Panc1 (cell line): ENCODE measurements around the gene RDH13. TPM values are rescaled to one million over a fixed set of nuclear protein-coding genes. Genes with fewer than 3 reads are reported as not detected.
"Not testable (repeated sequence)": the region's sequence is repeated elsewhere in the genome, so short reads cannot be mapped to it uniquely, and the experiment has no call there.

Experiments used
- ATAC-seq: fragments of 200-7000 bp; cut with Tn5 transposase; 2 replicates; pipeline ENCODE4 v1.9.1; 2020; ENCODE audit warnings: mild to moderate bottlenecking, moderate library complexity
- BruUV-seq: library from RNA; stranded (reverse); fragments of 400-500 nt; replicated peaks from 2 replicates; lab custom pipeline; 2021; lab: Mats Ljungman, UMichigan
- CTCF ChIA-PET: fragments of 300-600 bp; sonication (Branson Sonifier 250); formaldehyde crosslinking; loops from one replicate; lab custom pipeline; 2022; ENCODE audit warnings: antibody characterized with exemption; lab: Charles Lee
- POLR2A ChIA-PET: fragments of 300-600 bp; sonication (Branson Sonifier 250); formaldehyde crosslinking; loops from one replicate; lab custom pipeline; 2022; ENCODE audit warnings: antibody characterized with exemption; lab: Charles Lee
- DNase-seq: peaks from one replicate; pipeline ENCODE4 v3.0.0-alpha.2; 2010; ENCODE audit warnings: low read depth, low spot score
- H3K27ac ChIP-seq: 2 replicates; pipeline ENCODE4 v1.5.1; 2011; ENCODE audit warnings: mild to moderate bottlenecking, low read length, inconsistent platforms
- H3K27me3 ChIP-seq: fragments of 200-500 bp; sonication (Bioruptor generic); 2 replicates; pipeline ENCODE4 v1.6.0; 2014; ENCODE audit warnings: low read length, inconsistent platforms; ENCODE audit not compliant: control insufficient read depth, insufficient read depth
- H3K36me3 ChIP-seq: fragments of 200-500 bp; sonication (Bioruptor generic); 2 replicates; pipeline ENCODE4 v1.5.1; 2014; ENCODE audit warnings: inconsistent platforms, mild to moderate bottlenecking, low read length, moderate library complexity; ENCODE audit not compliant: control insufficient read depth, insufficient read depth
- H3K4me1 ChIP-seq: 2 replicates; pipeline ENCODE4 v1.5.1; 2011; ENCODE audit warnings: inconsistent platforms, mild to moderate bottlenecking, low read length, moderate library complexity; ENCODE audit not compliant: control insufficient read depth, insufficient read depth
- H3K4me3 ChIP-seq, 2 experiments: 2 replicates each; pipeline ENCODE4 v1.5.1; 2011 to 2012; ENCODE audit warnings: low read depth in 2 of 2, low read length in 2 of 2, mild to moderate bottlenecking in 2 of 2, inconsistent platforms in 1 of 2, moderate library complexity in 1 of 2
- H3K9me3 ChIP-seq: fragments of 200-500 bp; sonication (Bioruptor generic); 2 replicates; pipeline ENCODE4 v1.5.1; 2014; ENCODE audit warnings: low read depth, mild to moderate bottlenecking, inconsistent platforms, low read length, moderate library complexity; ENCODE audit not compliant: control insufficient read depth, insufficient read depth
- POLR2AphosphoS5 ChIP-seq: IDR thresholded peaks from 2 replicates; pipeline ENCODE4 v1.6.1; 2012; ENCODE audit warnings: mild to moderate bottlenecking, low read depth, low read length, moderate library complexity
- SIN3A ChIP-seq: IDR thresholded peaks from 2 replicates; pipeline ENCODE4 v1.6.1; 2012; ENCODE audit warnings: low read depth, mild to moderate bottlenecking, low read length, moderate library complexity, borderline replicate concordance; ENCODE audit not compliant: insufficient read depth
- TCF7L2 ChIP-seq: IDR thresholded peaks from 2 replicates; pipeline ENCODE4 v1.6.1; 2011; ENCODE audit warnings: mild to moderate bottlenecking, low read depth, low read length, inconsistent platforms
- in situ Hi-C: cut with HindIII; loops from 2 replicates; pipeline ENCODE4 v1.10.0; 2016; ENCODE audit warnings: low sequenced_read_pairs, low pct_unique_long_range_greater_than_20kb
- intact Hi-C: fragments of 100-400 bp; cut with micrococcal nuclease; formaldehyde crosslinking; loops from one replicate; pipeline ENCODE4 v1.10.0; 2022; ENCODE audit not compliant: unreplicated experiment
- total RNA-seq: library from RNA; stranded (reverse); gene quantifications from one replicate; pipeline ENCODE4 v1.2.1, GENCODE V29; 2021; ENCODE audit not compliant: unreplicated experiment
- TF ChIP-seq, protein P1 (sequence below), 2 experiments: IDR thresholded peaks; 2 replicates each; pipeline ENCODE4 v1.6.1; 2011 to 2012; ENCODE audit warnings: low read depth in 2 of 2, control low read depth in 1 of 2, low read length in 1 of 2, mild to moderate bottlenecking in 1 of 2, moderate library complexity in 1 of 2; ENCODE audit not compliant: insufficient read depth in 1 of 2
- TF ChIP-seq, protein P2 (sequence below): fragments of 450-650 bp; IDR thresholded peaks from 2 replicates; pipeline ENCODE4 v1.5.1; 2017; ENCODE audit warnings: mild to moderate bottlenecking

Gene RDH13
- total RNA-seq, 1 experiment from 2014 or later, result 37.8 TPM

DNA sequence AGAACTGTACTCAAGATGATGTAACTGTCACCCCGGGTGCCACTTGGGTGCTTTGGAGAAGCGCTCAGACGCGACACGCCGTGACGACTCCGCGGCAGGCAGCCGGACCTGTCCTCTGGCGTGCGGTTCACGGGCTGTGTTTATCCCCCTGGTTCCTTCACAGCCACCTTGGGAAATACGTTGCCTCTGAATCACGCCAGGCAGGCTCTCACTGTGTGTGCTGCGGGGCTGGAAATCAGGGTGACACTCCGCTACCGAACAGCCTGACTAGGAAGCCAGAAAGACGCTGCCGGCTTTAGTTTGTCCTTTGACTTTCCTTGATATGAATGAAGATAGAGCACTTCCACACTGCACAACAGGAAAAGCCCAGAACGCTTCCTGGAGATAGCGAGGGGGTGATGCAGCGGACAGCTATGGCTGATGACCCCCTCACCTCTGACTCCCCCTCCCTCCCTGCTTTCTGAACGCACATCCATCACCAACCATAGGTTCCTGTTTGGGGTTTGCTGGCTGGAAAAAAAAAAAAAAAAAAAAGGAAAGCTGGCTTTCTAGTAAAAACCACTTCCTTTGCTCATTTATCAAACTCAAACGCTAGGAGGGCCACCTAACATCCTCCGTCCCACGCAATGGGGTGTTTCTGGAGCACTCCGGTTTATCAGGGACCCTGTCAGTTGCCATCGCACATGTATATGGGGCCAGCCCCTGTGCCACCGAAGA lies 21.2 kb downstream of the RDH13 start:
- no peaks in the 10 kb centered on the region for H3K9me3 ChIP-seq
- TSS peak; percentile 52 for BruUV-seq
- H3K27ac ChIP-seq, result no peak overlapping the region
- H3K4me1 ChIP-seq, result no peaks in the 10 kb centered on the region
- TF ChIP-seq, protein P1, sequence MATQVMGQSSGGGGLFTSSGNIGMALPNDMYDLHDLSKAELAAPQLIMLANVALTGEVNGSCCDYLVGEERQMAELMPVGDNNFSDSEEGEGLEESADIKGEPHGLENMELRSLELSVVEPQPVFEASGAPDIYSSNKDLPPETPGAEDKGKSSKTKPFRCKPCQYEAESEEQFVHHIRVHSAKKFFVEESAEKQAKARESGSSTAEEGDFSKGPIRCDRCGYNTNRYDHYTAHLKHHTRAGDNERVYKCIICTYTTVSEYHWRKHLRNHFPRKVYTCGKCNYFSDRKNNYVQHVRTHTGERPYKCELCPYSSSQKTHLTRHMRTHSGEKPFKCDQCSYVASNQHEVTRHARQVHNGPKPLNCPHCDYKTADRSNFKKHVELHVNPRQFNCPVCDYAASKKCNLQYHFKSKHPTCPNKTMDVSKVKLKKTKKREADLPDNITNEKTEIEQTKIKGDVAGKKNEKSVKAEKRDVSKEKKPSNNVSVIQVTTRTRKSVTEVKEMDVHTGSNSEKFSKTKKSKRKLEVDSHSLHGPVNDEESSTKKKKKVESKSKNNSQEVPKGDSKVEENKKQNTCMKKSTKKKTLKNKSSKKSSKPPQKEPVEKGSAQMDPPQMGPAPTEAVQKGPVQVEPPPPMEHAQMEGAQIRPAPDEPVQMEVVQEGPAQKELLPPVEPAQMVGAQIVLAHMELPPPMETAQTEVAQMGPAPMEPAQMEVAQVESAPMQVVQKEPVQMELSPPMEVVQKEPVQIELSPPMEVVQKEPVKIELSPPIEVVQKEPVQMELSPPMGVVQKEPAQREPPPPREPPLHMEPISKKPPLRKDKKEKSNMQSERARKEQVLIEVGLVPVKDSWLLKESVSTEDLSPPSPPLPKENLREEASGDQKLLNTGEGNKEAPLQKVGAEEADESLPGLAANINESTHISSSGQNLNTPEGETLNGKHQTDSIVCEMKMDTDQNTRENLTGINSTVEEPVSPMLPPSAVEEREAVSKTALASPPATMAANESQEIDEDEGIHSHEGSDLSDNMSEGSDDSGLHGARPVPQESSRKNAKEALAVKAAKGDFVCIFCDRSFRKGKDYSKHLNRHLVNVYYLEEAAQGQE (IDR thresholded peaks at IDR 0.05; ENCODE audit: insufficient read depth in 1 of 2, low read depth in 2 of 2, low read length in 1 of 2), result no peak
- TF ChIP-seq POLR2AphosphoS5 (no peak), SIN3A (no peak), TCF7L2 (no peak)
- TF ChIP-seq, protein P2, sequence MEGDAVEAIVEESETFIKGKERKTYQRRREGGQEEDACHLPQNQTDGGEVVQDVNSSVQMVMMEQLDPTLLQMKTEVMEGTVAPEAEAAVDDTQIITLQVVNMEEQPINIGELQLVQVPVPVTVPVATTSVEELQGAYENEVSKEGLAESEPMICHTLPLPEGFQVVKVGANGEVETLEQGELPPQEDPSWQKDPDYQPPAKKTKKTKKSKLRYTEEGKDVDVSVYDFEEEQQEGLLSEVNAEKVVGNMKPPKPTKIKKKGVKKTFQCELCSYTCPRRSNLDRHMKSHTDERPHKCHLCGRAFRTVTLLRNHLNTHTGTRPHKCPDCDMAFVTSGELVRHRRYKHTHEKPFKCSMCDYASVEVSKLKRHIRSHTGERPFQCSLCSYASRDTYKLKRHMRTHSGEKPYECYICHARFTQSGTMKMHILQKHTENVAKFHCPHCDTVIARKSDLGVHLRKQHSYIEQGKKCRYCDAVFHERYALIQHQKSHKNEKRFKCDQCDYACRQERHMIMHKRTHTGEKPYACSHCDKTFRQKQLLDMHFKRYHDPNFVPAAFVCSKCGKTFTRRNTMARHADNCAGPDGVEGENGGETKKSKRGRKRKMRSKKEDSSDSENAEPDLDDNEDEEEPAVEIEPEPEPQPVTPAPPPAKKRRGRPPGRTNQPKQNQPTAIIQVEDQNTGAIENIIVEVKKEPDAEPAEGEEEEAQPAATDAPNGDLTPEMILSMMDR, result no peak
- no peak overlapping the region for H3K4me3 ChIP-seq
- H3K36me3 ChIP-seq, result no peaks in the 10 kb centered on the region
- no peak for ATAC-seq
- ChIA-PET POLR2A (no interaction called here), CTCF (no interaction called here)
- intact Hi-C loops, result no loop called here
- in situ Hi-C loops, result no loop called here
- H3K27me3 ChIP-seq, result no peaks in the 10 kb centered on the region
- DNase-seq, result no peak

DNA sequence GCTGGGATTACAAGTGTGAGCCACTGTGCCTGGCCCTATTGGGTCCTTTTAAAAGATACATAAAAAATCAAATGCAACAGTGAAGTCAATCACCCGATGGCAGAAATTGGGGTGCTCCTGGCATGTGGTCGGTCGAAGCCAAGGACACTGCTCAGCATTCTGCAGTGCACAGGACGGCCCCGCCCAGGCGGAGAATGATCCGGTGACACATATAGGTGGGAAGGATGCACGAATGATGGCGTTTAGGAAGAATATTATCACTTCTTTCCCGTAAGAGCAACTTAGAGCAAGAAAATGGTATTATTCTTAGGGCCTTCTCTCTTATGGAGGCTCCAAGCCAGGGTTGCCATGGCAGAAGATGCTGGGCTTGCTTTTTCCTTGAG lies 21.7 kb downstream of the RDH13 start:
- no peak for ATAC-seq
- no peak overlapping the region for H3K27ac ChIP-seq
- CTCF ChIA-PET, result no interaction called here
- H3K36me3 ChIP-seq, result no peaks in the 10 kb centered on the region
- in situ Hi-C loops (no loop called here), intact Hi-C loops (no loop called here)
- POLR2A ChIA-PET, result no interaction called here
- H3K9me3 ChIP-seq, result no peaks in the 10 kb centered on the region
- no peak overlapping the region for H3K4me3 ChIP-seq
- no peak for DNase-seq
- H3K27me3 ChIP-seq, result no peaks in the 10 kb centered on the region
- TF ChIP-seq SIN3A (no peak), POLR2AphosphoS5 (no peak), TCF7L2 (no peak)
- TF ChIP-seq, protein P2, result no peak
- TF ChIP-seq, protein P1 (IDR thresholded peaks at IDR 0.05; ENCODE audit: insufficient read depth in 1 of 2, low read depth in 2 of 2, low read length in 1 of 2), result no peak
- no TSS peak for BruUV-seq
- no peaks in the 10 kb centered on the region for H3K4me1 ChIP-seq

DNA sequence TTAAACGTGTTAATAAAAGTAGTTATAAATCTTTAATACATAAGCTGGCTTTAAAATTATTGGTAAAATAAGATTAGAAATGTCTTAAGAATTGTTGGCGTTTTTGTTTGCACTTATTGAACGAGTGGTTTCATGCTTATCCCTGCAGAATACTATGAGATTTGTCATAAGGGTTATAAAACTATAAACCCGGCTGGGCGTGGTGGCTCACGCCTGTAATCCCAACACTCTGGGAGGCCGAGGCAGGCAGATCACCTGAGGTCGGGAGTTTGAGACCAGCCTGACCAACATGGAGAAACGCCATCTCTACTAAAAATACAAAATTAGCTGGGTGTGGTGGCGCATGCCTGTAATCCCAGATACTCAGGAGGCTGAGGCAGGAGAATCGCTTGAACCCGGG lies 22.3 kb downstream of the RDH13 start:
- intact Hi-C loops, CTCF ChIA-PET, POLR2A ChIA-PET, H3K4me3 ChIP-seq, BruUV-seq, H3K27ac ChIP-seq, H3K9me3 ChIP-seq, in situ Hi-C loops, ATAC-seq, DNase-seq, H3K4me1 ChIP-seq, H3K36me3 ChIP-seq, H3K27me3 ChIP-seq: not testable (repeated sequence)
